Measurements from ENCODE around the gene NUAK1.

NUAK1 gene

GRCh38 chr12:106082216-106083175 lies 56.3 kb downstream of the NUAK1 start:
- no peaks in the 10 kb centered on the region for H3K4me1 Mint-ChIP-seq (ENCODE audit: low read depth)
- no peaks in the 10 kb centered on the region for H3K36me3 Mint-ChIP-seq (ENCODE audit: low read depth)
- no peak overlapping the region for H3K4me3 Mint-ChIP-seq
- peaks cover 6% of the 10 kb centered on the region for H3K27me3 Mint-ChIP-seq
- no peaks in the 10 kb centered on the region for H3K9me3 Mint-ChIP-seq
- intact Hi-C loops (cut with micrococcal nuclease), result no loop called here
- H3K27ac Mint-ChIP-seq, result no peak overlapping the region

DNA sequence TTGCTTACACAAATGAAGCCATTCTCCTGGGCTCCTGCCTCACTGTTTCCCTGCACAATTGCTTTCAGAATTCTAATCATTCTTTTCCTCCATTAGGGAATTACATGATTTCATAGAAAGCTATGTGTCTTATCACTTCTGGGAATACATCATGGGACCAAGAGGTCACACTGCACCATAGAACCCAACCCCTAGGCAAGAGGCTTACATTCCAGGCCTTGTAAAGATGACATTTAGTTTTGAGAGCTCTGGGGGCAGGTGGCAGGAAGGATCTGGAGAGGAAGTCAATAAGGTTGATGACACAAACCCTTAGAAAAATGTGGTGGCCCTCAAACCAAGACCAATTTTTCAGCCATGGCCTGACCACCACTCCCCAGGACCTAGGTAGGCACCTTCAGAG lies 57.1 kb downstream of the NUAK1 start:
- intact Hi-C loops (cut with micrococcal nuclease), result no loop called here
- H3K36me3 Mint-ChIP-seq (ENCODE audit: low read depth), result no peaks in the 10 kb centered on the region
- H3K4me1 Mint-ChIP-seq (ENCODE audit: low read depth), result no peaks in the 10 kb centered on the region
- no peak overlapping the region for H3K27ac Mint-ChIP-seq
- no peak overlapping the region for H3K4me3 Mint-ChIP-seq
- H3K27me3 Mint-ChIP-seq, result peaks cover 6% of the 10 kb centered on the region
- no peaks in the 10 kb centered on the region for H3K9me3 Mint-ChIP-seq

- Mint-ChIP-seq H3K27me3 (peaks cover 6% of the 10 kb centered on the region), H3K27ac (no peak overlapping the region), H3K4me3 (no peak overlapping the region), H3K4me1 (ENCODE audit: low read depth) (no peaks in the 10 kb centered on the region), H3K36me3 (ENCODE audit: low read depth) (no peaks in the 10 kb centered on the region), H3K9me3 (no peaks in the 10 kb centered on the region)
- intact Hi-C loops (cut with micrococcal nuclease), result no loop called here
Observed at GRCh38 chr12:106080791-106081170, 58.0 kb downstream of the NUAK1 start.

DNA sequence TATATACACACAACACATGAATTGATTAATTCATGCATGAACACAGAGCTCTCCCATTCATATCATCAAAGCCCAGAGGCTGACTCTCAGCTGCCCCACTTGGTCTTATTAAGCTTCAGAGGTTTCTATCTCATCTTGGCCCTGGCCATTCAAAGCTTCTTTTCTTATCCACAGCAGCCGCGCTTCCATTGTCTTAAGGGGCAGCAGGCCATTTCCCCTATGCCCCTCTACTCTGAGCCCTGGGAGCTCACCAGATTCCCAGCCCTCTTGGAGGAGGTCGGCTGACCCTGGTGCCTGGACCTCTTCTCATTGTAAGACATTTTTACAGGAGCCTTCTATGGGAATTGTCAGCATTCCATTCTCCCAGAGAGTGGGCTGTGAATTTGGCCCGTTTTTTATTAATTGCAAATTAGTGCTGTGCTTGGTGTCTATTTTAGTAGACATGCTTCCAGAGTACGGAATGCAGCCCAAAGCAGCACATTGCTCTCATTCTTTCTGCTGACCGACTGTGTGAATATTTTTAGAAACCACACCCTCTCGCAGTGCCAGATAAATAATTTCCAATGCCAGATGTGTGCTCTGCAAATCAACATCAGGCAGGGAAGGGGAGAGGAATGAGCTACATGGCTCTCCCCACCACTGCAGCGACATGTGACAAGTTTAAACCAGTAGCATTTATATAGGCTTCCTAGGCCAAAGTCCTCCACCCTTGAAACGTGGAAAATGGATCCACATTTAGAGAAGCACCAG lies 58.5 kb downstream of the NUAK1 start:
- Mint-ChIP-seq H3K36me3 (ENCODE audit: low read depth) (no peaks in the 10 kb centered on the region), H3K9me3 (no peaks in the 10 kb centered on the region), H3K27ac (no peak overlapping the region), H3K27me3 (peaks cover 6% of the 10 kb centered on the region), H3K4me3 (no peak overlapping the region), H3K4me1 (ENCODE audit: low read depth) (no peaks in the 10 kb centered on the region)
- intact Hi-C loops (cut with micrococcal nuclease), result no loop called here

DNA sequence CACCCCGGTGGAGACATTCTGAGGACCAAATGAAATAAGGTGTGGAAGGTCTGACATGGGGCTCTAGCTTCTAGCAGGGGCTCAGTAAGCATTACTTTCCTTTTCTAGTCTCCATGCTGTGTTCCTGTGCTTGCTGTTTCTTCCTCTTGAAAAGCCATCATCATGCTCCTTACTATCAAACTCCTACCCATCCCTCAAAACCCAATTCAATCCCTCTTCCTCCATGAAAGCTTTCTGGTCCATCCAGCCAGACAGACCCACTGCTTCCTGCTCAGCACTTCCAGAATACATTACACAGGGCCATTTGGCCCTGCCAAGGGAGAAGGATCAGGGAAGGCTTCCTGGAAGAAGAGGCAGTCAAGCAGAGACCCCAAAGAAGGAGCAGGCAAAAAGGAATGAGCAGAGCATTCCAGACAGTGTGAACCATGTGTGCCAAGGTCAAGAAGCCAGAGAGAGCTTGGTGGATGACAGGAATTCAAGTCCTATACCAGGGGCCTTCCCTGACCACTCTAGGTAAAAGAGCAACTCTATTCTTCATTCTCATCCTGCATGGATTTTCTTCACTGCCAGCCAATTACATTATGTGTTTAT lies 59.5 kb downstream of the NUAK1 start:
- H3K27me3 Mint-ChIP-seq, result peaks cover 4% of the 10 kb centered on the region
- H3K27ac Mint-ChIP-seq, result no peak overlapping the region
- intact Hi-C loops (cut with micrococcal nuclease), result no loop called here
- no peaks in the 10 kb centered on the region for H3K9me3 Mint-ChIP-seq
- H3K4me3 Mint-ChIP-seq, result no peak overlapping the region
- no peaks in the 10 kb centered on the region for H3K4me1 Mint-ChIP-seq (ENCODE audit: low read depth)
- H3K36me3 Mint-ChIP-seq (ENCODE audit: low read depth), result no peaks in the 10 kb centered on the region

- Mint-ChIP-seq H3K9me3 (no peaks in the 10 kb centered on the region), H3K4me3 (no peak overlapping the region), H3K27me3 (peaks cover 3% of the 10 kb centered on the region), H3K27ac (no peak overlapping the region), H3K4me1 (ENCODE audit: low read depth) (no peaks in the 10 kb centered on the region), H3K36me3 (ENCODE audit: low read depth) (no peaks in the 10 kb centered on the region)
- intact Hi-C loops (cut with micrococcal nuclease), result no loop called here
Observed at GRCh38 chr12:106078358-106079010, 60.3 kb downstream of the NUAK1 start.

DNA sequence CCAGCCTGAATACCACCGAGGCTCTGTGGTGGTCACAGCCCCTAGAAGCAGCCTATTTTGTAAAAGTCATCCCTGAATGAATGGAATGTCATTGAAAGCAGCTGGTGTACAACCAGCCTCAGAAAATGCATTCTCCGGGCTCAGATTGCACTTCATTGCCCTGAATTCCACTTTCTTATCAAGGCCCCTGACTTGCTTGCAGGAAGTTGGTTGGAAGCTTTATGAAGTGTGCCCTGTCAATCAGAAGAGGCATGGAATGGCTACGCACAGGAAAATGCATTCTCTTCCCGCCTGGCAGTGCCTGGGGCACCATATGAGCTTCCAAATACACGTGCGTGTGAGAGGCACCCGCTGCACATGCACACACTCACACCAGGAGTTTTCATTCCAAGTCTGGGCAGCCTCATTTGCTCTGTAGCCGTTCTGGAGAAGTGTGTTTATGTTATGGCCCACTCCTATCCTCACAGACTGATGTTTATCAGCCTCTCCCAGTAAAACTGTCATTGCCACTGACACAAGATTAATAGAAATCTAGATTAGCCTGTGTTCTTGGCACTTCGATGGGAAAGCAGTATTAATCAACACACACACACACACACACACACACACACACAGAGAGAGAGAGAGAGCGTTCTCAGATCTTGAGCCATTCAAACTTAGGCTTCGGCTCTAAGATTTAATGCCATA lies 63.9 kb downstream of the NUAK1 start:
- intact Hi-C loops (cut with micrococcal nuclease), result no loop called here
- no peak overlapping the region for H3K27ac Mint-ChIP-seq
- H3K4me3 Mint-ChIP-seq, result no peak overlapping the region
- no peaks in the 10 kb centered on the region for H3K27me3 Mint-ChIP-seq
- H3K4me1 Mint-ChIP-seq (ENCODE audit: low read depth), result no peaks in the 10 kb centered on the region
- H3K36me3 Mint-ChIP-seq (ENCODE audit: low read depth), result no peaks in the 10 kb centered on the region
- H3K9me3 Mint-ChIP-seq, result no peaks in the 10 kb centered on the region

DNA sequence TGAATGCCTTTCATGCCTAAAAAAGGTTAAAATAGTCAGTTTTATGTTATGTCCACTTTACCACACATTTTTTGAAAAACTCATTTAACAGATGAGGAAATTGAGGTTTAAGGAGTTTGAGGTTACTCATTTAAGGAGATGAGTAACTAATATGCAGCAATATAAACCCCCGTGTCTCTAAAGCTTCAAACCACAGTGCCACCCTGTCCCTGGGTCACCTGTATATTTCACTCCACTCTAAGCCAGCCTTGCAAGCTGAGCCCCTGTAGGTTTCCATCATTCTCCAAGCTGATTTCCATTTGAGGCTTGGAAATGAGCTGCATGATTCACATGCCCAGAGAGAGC lies 64.4 kb downstream of the NUAK1 start:
- intact Hi-C loops (cut with micrococcal nuclease), result no loop called here
- no peaks in the 10 kb centered on the region for H3K9me3 Mint-ChIP-seq

DNA sequence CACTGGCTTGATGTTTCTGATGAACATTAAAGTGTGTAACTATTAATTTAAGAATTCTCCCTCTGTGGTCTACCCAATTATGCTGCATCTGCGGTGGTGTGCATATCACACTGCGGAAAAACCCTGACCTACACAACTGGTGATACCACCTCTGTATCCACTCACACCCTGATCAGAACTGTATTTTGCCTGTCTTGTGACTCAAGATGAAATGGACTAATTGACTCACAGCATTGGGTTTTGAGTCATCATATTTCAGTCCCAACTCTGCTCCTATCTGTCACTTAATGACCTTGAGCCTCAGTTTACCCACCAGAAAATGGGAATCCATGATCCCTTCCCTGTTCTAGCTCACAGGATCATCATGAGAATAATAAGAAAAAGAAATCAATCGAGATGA lies 65.6 kb downstream of the NUAK1 start:
- no peaks in the 10 kb centered on the region for H3K36me3 Mint-ChIP-seq (ENCODE audit: low read depth)
- intact Hi-C loops (cut with micrococcal nuclease), result no loop called here
- no peak overlapping the region for H3K27ac Mint-ChIP-seq
- H3K27me3 Mint-ChIP-seq, result no peaks in the 10 kb centered on the region
- H3K4me3 Mint-ChIP-seq, result no peak overlapping the region
- no peaks in the 10 kb centered on the region for H3K9me3 Mint-ChIP-seq
- no peaks in the 10 kb centered on the region for H3K4me1 Mint-ChIP-seq (ENCODE audit: low read depth)

More for the DNA sequence above, 64.4 kb downstream of the NUAK1 start:
- Mint-ChIP-seq H3K27me3 (no peaks in the 10 kb centered on the region), H3K4me1 (ENCODE audit: low read depth) (no peaks in the 10 kb centered on the region), H3K36me3 (ENCODE audit: low read depth) (no peaks in the 10 kb centered on the region), H3K4me3 (no peak overlapping the region), H3K27ac (no peak overlapping the region)

GRCh38 chr12:106072751-106073150 lies 66.0 kb downstream of the NUAK1 start:
- no peaks in the 10 kb centered on the region for H3K36me3 Mint-ChIP-seq (ENCODE audit: low read depth)
- H3K4me1 Mint-ChIP-seq (ENCODE audit: low read depth), result no peaks in the 10 kb centered on the region
- no peak overlapping the region for H3K4me3 Mint-ChIP-seq
- H3K27ac Mint-ChIP-seq, result no peak overlapping the region
- intact Hi-C loops (cut with micrococcal nuclease), result no loop called here
- no peaks in the 10 kb centered on the region for H3K27me3 Mint-ChIP-seq
- no peaks in the 10 kb centered on the region for H3K9me3 Mint-ChIP-seq

- Mint-ChIP-seq H3K27ac (no peak overlapping the region), H3K4me1 (ENCODE audit: low read depth) (no peaks in the 10 kb centered on the region), H3K9me3 (no peaks in the 10 kb centered on the region), H3K27me3 (no peaks in the 10 kb centered on the region), H3K4me3 (no peak overlapping the region), H3K36me3 (ENCODE audit: low read depth) (no peaks in the 10 kb centered on the region)
- intact Hi-C loops (cut with micrococcal nuclease), result no loop called here
Observed at GRCh38 chr12:106071686-106072085, 67.1 kb downstream of the NUAK1 start.

GRCh38 chr12:106070611-106071010 lies 68.1 kb downstream of the NUAK1 start:
- H3K36me3 Mint-ChIP-seq (ENCODE audit: low read depth), result no peaks in the 10 kb centered on the region
- H3K4me1 Mint-ChIP-seq (ENCODE audit: low read depth), result no peaks in the 10 kb centered on the region
- H3K27ac Mint-ChIP-seq, result no peak overlapping the region
- intact Hi-C loops (cut with micrococcal nuclease), result no loop called here
- no peaks in the 10 kb centered on the region for H3K27me3 Mint-ChIP-seq
- H3K9me3 Mint-ChIP-seq, result no peaks in the 10 kb centered on the region
- H3K4me3 Mint-ChIP-seq, result no peak overlapping the region

GRCh38 chr12:106070147-106070546 lies 68.6 kb downstream of the NUAK1 start:
- H3K4me3 Mint-ChIP-seq, result no peak overlapping the region
- no peak overlapping the region for H3K27ac Mint-ChIP-seq
- H3K4me1 Mint-ChIP-seq (ENCODE audit: low read depth), result no peaks in the 10 kb centered on the region
- no peaks in the 10 kb centered on the region for H3K27me3 Mint-ChIP-seq
- no peaks in the 10 kb centered on the region for H3K36me3 Mint-ChIP-seq (ENCODE audit: low read depth)
- intact Hi-C loops (cut with micrococcal nuclease), result no loop called here
- no peaks in the 10 kb centered on the region for H3K9me3 Mint-ChIP-seq
